Measurements from ENCODE around the gene BHMT2. TPM values are rescaled to one million over a fixed set of nuclear protein-coding genes. Genes with fewer than 3 reads are reported as not detected.

Gene BHMT2
- total and polyA plus RNA-seq, 2 of the 4 experiments (the other 2 are of a cell fraction), result 0.36 to 0.60 TPM

GRCh38 chr5:79124607-79125006, 55.0 kb downstream of the BHMT2 start:
- WGBS, 2 experiments (ENCODE audit: extremely low coverage in 2 of 2, insufficient read length in 1 of 2), result no CpG with 5 or more reads among the region's 1 CpG
- POLR2A ChIA-PET (ENCODE audit: unreplicated experiment), result interaction anchor here (0.6 to 0.7 kb wide), 2 partner anchors 491 to 588 kb away, joined by 3 to 5 read pairs; no protein-coding TSS in a partner anchor

More at GRCh38 chr5:79124607-79125006, 55.0 kb downstream of the BHMT2 start:
- no peak overlapping the region for H2AK5ac ChIP-seq (ENCODE audit: low read depth, low read length)
- in situ Hi-C loops (cut with MboI; ENCODE audit: low sequenced_read_pairs) (no loop called here), dilution Hi-C loops (cut with HindIII; ENCODE audit: low sequenced_read_pairs, unreplicated experiment) (no loop called here), intact Hi-C loops (cut with micrococcal nuclease) (no loop called here)
- H3K14ac ChIP-seq (replicated peaks; ENCODE audit: low read depth, low read length), result no peak overlapping the region
- no peak overlapping the region for H3K27ac ChIP-seq (ENCODE audit: insufficient read depth, low read length)
- no peaks in the 10 kb centered on the region for H4K20me1 ChIP-seq (ENCODE audit: insufficient read depth, low read length)
- no peak for ATAC-seq (ENCODE audit: low read depth)
- DNase-seq, result no peak
- H3K9me1 ChIP-seq (ENCODE audit: insufficient read depth, low read length), result no peaks in the 10 kb centered on the region
- no peak overlapping the region for H3K4ac ChIP-seq (ENCODE audit: low read depth, low read length)
- peaks cover 10% of the 10 kb centered on the region for H3K27me3 ChIP-seq (ENCODE audit: control insufficient read depth, insufficient read depth, low read length)
- no peak overlapping the region for H3K18ac ChIP-seq (ENCODE audit: low read depth, low read length)
- no peak overlapping the region for H2AK9ac ChIP-seq (replicated peaks; ENCODE audit: low read depth, low read length, poor library complexity)
- no peak overlapping the region for H3K4me3 ChIP-seq (ENCODE audit: insufficient read depth, low read depth, low read length)
- H3K79me1 ChIP-seq (ENCODE audit: low read depth in 1 of 2, low read length in 2 of 2), result no peaks in the 10 kb centered on the region
- no peak overlapping the region for H3K4me2 ChIP-seq (ENCODE audit: low read depth, low read length)
- no peak overlapping the region for H2BK5ac ChIP-seq (ENCODE audit: low read depth, low read length, poor library complexity, severe bottlenecking)
- no peaks in the 10 kb centered on the region for H3K4me1 ChIP-seq (ENCODE audit: control insufficient read depth, insufficient read depth, low read length)
- no TSS peak for BruUV-seq (replicated peaks)
- H2AFZ ChIP-seq (replicated peaks; ENCODE audit: low read length, poor library complexity), result no peak overlapping the region
- no peak overlapping the region for H4K91ac ChIP-seq (ENCODE audit: insufficient read depth, low read depth, low read length)
- TF ChIP-seq POLR2A (IDR thresholded peaks at IDR 0.05; ENCODE audit: low read depth, low read length) (no peak), CTCF (conservative IDR thresholded peaks at IDR 0.05; ENCODE audit: low read depth, low read length) (no peak), FOS (IDR thresholded peaks at IDR 0.05; ENCODE audit: low read depth, low read length) (no peak), NFE2L2 (IDR thresholded peaks at IDR 0.05; ENCODE audit: low read depth, low read length) (no peak), USF2 (IDR thresholded peaks at IDR 0.05; ENCODE audit: low read depth, low read length) (no peak), RFX5 (IDR thresholded peaks at IDR 0.05; ENCODE audit: low read depth, low read length) (no peak), SMC3 (IDR thresholded peaks at IDR 0.05; ENCODE audit: low read depth, low read length) (no peak), MAZ (IDR thresholded peaks at IDR 0.05; ENCODE audit: borderline replicate concordance, low read depth, low read length) (no peak)
- no peak overlapping the region for H3K9ac ChIP-seq (ENCODE audit: low read depth, low read length)
- H3K36me3 ChIP-seq (ENCODE audit: control insufficient read depth, insufficient read depth, low read length), result no peaks in the 10 kb centered on the region
- no peak overlapping the region for H3K56ac ChIP-seq (ENCODE audit: extremely low read depth, insufficient read depth, low read length)
- H2BK20ac ChIP-seq (ENCODE audit: low read depth, low read length), result no peak overlapping the region
- no peak overlapping the region for H3K23ac ChIP-seq (ENCODE audit: low read depth, low read length)
- no peak overlapping the region for H4K8ac ChIP-seq (ENCODE audit: low read depth in 2 of 2, low read length in 2 of 2)
- no peak overlapping the region for H4K5ac ChIP-seq (ENCODE audit: low read depth, low read length)
- CTCF ChIA-PET, result no interaction called here
- H3K9me3 ChIP-seq (ENCODE audit: control insufficient read depth, insufficient read depth, low read length), result no peaks in the 10 kb centered on the region
- H2BK120ac ChIP-seq (ENCODE audit: low read depth, low read length), result no peak overlapping the region
- H2BK15ac ChIP-seq (ENCODE audit: low read depth, low read length), result no peak overlapping the region

All from IMR-90 (cell line).